KMS-11 (cell line): ENCODE results near the gene SCFD1.
"Not testable (repeated sequence)": the region's sequence is repeated elsewhere in the genome, so short reads cannot be mapped to it uniquely, and the experiment has no call there.

Experiments used
- H2AFZ ChIP-seq: fragments of 200-600 bp; sonication (generic); 2 replicates; pipeline ENCODE4 v1.6.1; 2016; ENCODE audit warnings: antibody characterized with exemption, mixed run types, low read depth
- H3K27ac ChIP-seq: fragments of 200-600 bp; sonication (generic); 2 replicates; pipeline ENCODE4 v1.6.1; 2016; ENCODE audit warnings: mild to moderate bottlenecking, mixed run types
- H3K27me3 ChIP-seq: fragments of 200-600 bp; sonication (generic); 2 replicates; pipeline ENCODE4 v1.6.1; 2017; ENCODE audit warnings: mild to moderate bottlenecking, low read depth, mixed run types, moderate library complexity; ENCODE audit not compliant: insufficient read depth
- H3K36me3 ChIP-seq: fragments of 200-600 bp; sonication (generic); 2 replicates; pipeline ENCODE4 v1.6.1; 2017; ENCODE audit warnings: mild to moderate bottlenecking, mixed run types; ENCODE audit not compliant: insufficient read depth
- H3K4me1 ChIP-seq: fragments of 200-600 bp; sonication (generic); 2 replicates; pipeline ENCODE4 v1.6.1; 2016; ENCODE audit warnings: mild to moderate bottlenecking, low read depth, mixed run types; ENCODE audit not compliant: poor library complexity, severe bottlenecking
- H3K4me2 ChIP-seq: fragments of 200-600 bp; sonication (generic); 2 replicates; pipeline ENCODE4 v1.7.0; 2016; ENCODE audit warnings: mild to moderate bottlenecking, mixed run types
- H3K4me3 ChIP-seq: fragments of 200-600 bp; sonication (generic); IDR thresholded peaks from 2 replicates; pipeline ENCODE4 v1.6.1; 2017; ENCODE audit warnings: low read depth, low read length, mixed read lengths; ENCODE audit not compliant: insufficient read depth
- H3K79me2 ChIP-seq: fragments of 200-600 bp; sonication (generic); 2 replicates; pipeline ENCODE4 v1.6.1; 2016; ENCODE audit warnings: low read depth, mixed run types; ENCODE audit not compliant: insufficient read depth
- H3K9ac ChIP-seq: fragments of 200-600 bp; sonication (generic); 2 replicates; pipeline ENCODE4 v1.6.1; 2016; ENCODE audit warnings: mild to moderate bottlenecking, mixed run types
- H4K20me1 ChIP-seq: fragments of 200-600 bp; sonication (generic); 2 replicates; pipeline ENCODE4 v1.6.1; 2016; ENCODE audit warnings: mild to moderate bottlenecking, mixed run types; ENCODE audit not compliant: insufficient read depth
- CTCF ChIP-seq: fragments of 200-600 bp; sonication (generic); conservative IDR thresholded peaks from 2 replicates; pipeline ENCODE4 v1.6.1; 2017; ENCODE audit warnings: low read depth, mild to moderate bottlenecking, antibody characterized with exemption, low read length, moderate library complexity, mixed read lengths

The SCFD1 gene

GRCh38 chr14:30600922-30601918, 20.9 kb upstream of the SCFD1 start:
- H4K20me1 ChIP-seq = no peaks in the 10 kb centered on the region
- H2AFZ ChIP-seq = no peak overlapping the region
- H3K36me3 ChIP-seq = no peaks in the 10 kb centered on the region
- H3K79me2 ChIP-seq = no peaks in the 10 kb centered on the region
- no peak overlapping the region for H3K4me3 ChIP-seq
- no peaks in the 10 kb centered on the region for H3K4me1 ChIP-seq
- no peak overlapping the region for H3K4me2 ChIP-seq
- no peak overlapping the region for H3K9ac ChIP-seq
- TF ChIP-seq CTCF = no peak
- no peak overlapping the region for H3K27ac ChIP-seq
- H3K27me3 ChIP-seq = no peaks in the 10 kb centered on the region

- H3K4me1 ChIP-seq = no peaks in the 10 kb centered on the region
- no peak for TF ChIP-seq CTCF
- no peak overlapping the region for H3K27ac ChIP-seq
- H4K20me1 ChIP-seq = no peaks in the 10 kb centered on the region
- no peak overlapping the region for H3K4me2 ChIP-seq
- H2AFZ ChIP-seq = no peak overlapping the region
- H3K9ac ChIP-seq = no peak overlapping the region
- H3K36me3 ChIP-seq = no peaks in the 10 kb centered on the region
- no peak overlapping the region for H3K4me3 ChIP-seq
- H3K79me2 ChIP-seq = no peaks in the 10 kb centered on the region
- no peaks in the 10 kb centered on the region for H3K27me3 ChIP-seq
Measured at GRCh38 chr14:30603402-30603801, 18.7 kb upstream of the SCFD1 start.

- H3K79me2 ChIP-seq, H3K4me3 ChIP-seq, H3K36me3 ChIP-seq: not testable (repeated sequence)
Measured at GRCh38 chr14:30604696-30605095, 17.4 kb upstream of the SCFD1 start.

GRCh38 chr14:30607156-30607780, 14.9 kb upstream of the SCFD1 start:
- H3K4me3 ChIP-seq = no peak overlapping the region
- no peaks in the 10 kb centered on the region for H3K36me3 ChIP-seq
- peaks cover 8% of the 10 kb centered on the region for H3K4me1 ChIP-seq
- H3K27ac ChIP-seq = no peak overlapping the region
- H3K79me2 ChIP-seq = no peaks in the 10 kb centered on the region
- no peak overlapping the region for H3K4me2 ChIP-seq
- H3K9ac ChIP-seq = no peak overlapping the region
- H4K20me1 ChIP-seq = no peaks in the 10 kb centered on the region
- H2AFZ ChIP-seq = no peak overlapping the region
- H3K27me3 ChIP-seq = no peaks in the 10 kb centered on the region
- no peak for TF ChIP-seq CTCF

More at GRCh38 chr14:30604696-30605095, 17.4 kb upstream of the SCFD1 start:
- not testable (repeated sequence) for H3K4me1 ChIP-seq, H2AFZ ChIP-seq, H4K20me1 ChIP-seq, H3K4me2 ChIP-seq, H3K27ac ChIP-seq, H3K27me3 ChIP-seq, H3K9ac ChIP-seq
